Measurements from ENCODE around the gene MLST8.

- TF ChIP-seq CTCF (IDR thresholded peaks at IDR 0.05) (no peak), EZH2 (IDR thresholded peaks at IDR 0.05; ENCODE audit: borderline replicate concordance, insufficient read depth, low read depth, low read length, poor library complexity, severe bottlenecking) (no peak)
Measured at GRCh38 chr16:2229091-2229490, 23.8 kb downstream of the MLST8 start.

Measured in B cell (primary cell).